Thymus (tissue), 11 donors: ENCODE results near the gene HIGD1A. TPM values are rescaled to one million over a fixed set of nuclear protein-coding genes. Genes with fewer than 3 reads are reported as not detected.

ENCODE experiments used
- DNase-seq, 9 donors: peaks; one replicate each; pipeline ENCODE4 v3.0.0-alpha.2; 2013; ENCODE audit warnings: low spot score in 9 of 9, low read depth in 6 of 9, missing footprints in 1 of 9
- H3K27ac ChIP-seq, 2 donors: one replicate each; pipeline ENCODE4 v1.5.1; 2013; ENCODE audit warnings: control low read depth in 1 of 2, low read depth in 1 of 2, low read length in 1 of 2, mild to moderate bottlenecking in 1 of 2, moderate library complexity in 1 of 2
- H3K27me3 ChIP-seq, 2 donors: one replicate each; pipeline ENCODE4 v1.5.1; 2013; ENCODE audit warnings: low read length in 1 of 2; ENCODE audit not compliant: control insufficient read depth in 2 of 2, insufficient read depth in 1 of 2
- H3K36me3 ChIP-seq, 2 donors: one replicate each; pipeline ENCODE4 v1.5.1; 2013; ENCODE audit warnings: low read length in 1 of 2, mild to moderate bottlenecking in 1 of 2, moderate library complexity in 1 of 2; ENCODE audit not compliant: control insufficient read depth in 2 of 2, insufficient read depth in 2 of 2
- H3K4me1 ChIP-seq, 2 donors: one replicate each; pipeline ENCODE4 v1.5.1; 2013; ENCODE audit warnings: low read length in 2 of 2; ENCODE audit not compliant: control insufficient read depth in 2 of 2, insufficient read depth in 2 of 2
- H3K4me3 ChIP-seq, 2 donors: one replicate each; pipeline ENCODE4 v1.5.1; 2013; ENCODE audit warnings: low read length in 2 of 2, control low read depth in 1 of 2, mild to moderate bottlenecking in 1 of 2
- H3K9me3 ChIP-seq, 2 donors: one replicate each; pipeline ENCODE4 v1.5.1; 2013; ENCODE audit warnings: low read length in 1 of 2, mild to moderate bottlenecking in 1 of 2; ENCODE audit not compliant: control insufficient read depth in 2 of 2, insufficient read depth in 1 of 2
- WGBS: extraction: QIAGEN DNeasy Blood & Tissue Kit; methylation state at CpG from one replicate; pipeline ENCODE4 v1.1.7; 2013; 5-methylcytosine and 5-hydroxymethylcytosine counted together
- polyA plus RNA-seq: library from polyadenylated mRNA; stranded (reverse); fragments of 200-250 nt; gene quantifications from one replicate; pipeline ENCODE4 v1.2.3, GENCODE V29; 2013
- total RNA-seq: library from RNA; stranded (reverse); fragments of 120-200 nt; gene quantifications from one replicate; pipeline ENCODE4 v1.2.4, GENCODE V29; 2013
- donor health status: healthy.

Gene HIGD1A
- total and polyA plus RNA-seq, 2 donors: 82.9 to 155 TPM

DNA sequence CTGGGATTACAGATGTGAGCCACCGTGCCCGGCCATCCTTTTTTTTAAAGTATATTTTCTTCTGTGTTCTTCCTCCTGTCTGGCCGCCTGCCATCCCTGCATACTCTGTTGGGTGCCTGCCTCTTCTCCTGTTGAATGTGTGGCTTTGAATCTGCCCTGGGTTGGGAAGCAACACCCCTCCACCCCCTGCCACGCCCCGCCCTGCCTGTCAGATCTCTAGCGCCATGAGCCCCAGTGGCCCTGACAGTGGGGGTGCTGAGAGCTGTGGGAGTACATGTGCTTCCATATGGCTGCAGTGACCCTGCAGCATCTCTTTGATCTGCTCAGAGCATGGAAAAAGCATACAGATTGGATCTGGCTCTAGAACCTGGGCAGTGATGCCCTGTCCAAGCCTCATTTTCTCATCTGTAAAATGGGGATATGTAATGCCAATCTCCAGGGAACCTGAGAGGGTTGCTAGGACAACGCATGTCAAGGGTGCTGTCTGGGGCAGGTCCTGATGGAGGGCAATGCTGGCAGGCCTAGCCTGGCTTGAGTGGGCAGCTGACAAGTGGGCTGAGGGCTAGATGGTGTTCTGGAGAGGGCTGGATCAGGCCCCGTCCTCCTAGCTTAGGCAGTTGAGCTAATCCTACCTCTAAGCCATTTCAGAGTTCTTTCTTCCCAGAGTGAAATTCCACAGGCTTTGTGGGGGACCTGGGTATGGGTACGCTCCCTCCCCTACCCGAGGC, 55.1 kb downstream of the HIGD1A start:
- DNase-seq: no peak
- 98% methylated on average over 10 of the region's 10 CpGs for WGBS

GRCh38 chr3:42747581-42747980, 56.7 kb downstream of the HIGD1A start:
- no peak overlapping the region for H3K27ac ChIP-seq
- no peaks in the 10 kb centered on the region for H3K36me3 ChIP-seq
- WGBS: 71% methylated on average over 6 of the region's 6 CpGs
- H3K4me3 ChIP-seq: no peak overlapping the region
- H3K27me3 ChIP-seq: no peaks in the 10 kb centered on the region
- H3K4me1 ChIP-seq: peaks cover 0 to 5% of the 10 kb centered on the region in 2 donors
- peak in 1 of 9 donors; percentile 5 for DNase-seq
- H3K9me3 ChIP-seq: no peaks in the 10 kb centered on the region

More for the DNA sequence above, 55.1 kb downstream of the HIGD1A start:
- Histone ChIP-seq H3K9me3 (no peaks in the 10 kb centered on the region), H3K27me3 (no peaks in the 10 kb centered on the region), H3K36me3 (no peaks in the 10 kb centered on the region), H3K27ac (no peak overlapping the region), H3K4me1 (peaks cover 0 to 5% of the 10 kb centered on the region in 2 donors), H3K4me3 (no peak overlapping the region)

DNA sequence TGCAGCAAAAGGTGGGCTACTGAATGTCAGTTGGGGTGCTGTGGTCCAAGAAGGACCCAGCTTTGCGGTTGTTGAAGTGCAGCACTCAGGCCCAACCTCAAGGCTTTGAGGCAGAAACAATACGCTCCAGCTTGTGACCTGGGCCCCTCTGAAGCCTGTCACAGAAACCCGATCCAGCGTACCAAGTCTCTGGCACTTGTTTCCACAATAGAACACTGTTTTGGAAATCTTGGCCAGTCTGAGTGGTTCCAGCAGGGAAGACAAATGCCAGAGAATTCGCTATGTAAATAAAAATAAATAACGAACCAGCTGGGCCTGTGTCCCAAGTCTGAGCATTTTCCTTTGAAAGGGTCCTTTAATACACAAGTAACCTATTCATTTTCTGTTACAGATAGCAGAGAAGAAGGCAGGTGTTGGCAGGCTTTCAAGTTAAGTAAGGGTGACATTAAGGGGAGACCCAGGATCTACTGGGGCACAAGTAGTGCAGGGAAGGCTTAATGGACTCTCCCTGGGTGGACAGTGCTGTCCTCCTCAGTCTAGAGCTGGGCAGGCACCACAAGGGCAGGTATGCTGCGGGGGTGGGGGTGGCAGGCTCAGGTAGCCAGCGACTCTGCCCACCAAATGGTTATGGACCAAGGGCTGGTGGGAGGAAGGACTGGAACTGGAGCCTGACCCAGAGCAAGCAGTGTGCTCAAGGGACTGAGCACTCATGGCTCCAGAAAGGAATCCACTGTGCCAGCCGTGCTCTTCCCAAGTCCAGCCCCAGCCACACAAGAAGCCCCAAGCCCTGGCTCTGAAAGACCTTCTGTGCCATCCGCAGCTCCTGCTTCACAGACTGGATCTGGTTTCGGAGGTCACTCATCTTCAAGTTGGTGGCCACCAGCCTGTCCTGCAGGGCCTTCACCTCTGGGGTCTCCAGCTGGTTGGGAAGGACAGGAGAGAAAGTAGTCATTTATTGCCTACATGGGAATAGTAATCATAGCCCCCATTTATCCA, 57.5 kb downstream of the HIGD1A start:
- 95% methylated on average over 11 of the region's 11 CpGs for WGBS
- DNase-seq: no peak
- Histone ChIP-seq H3K27me3 (no peaks in the 10 kb centered on the region), H3K4me3 (no peak overlapping the region), H3K27ac (no peak overlapping the region), H3K36me3 (no peaks in the 10 kb centered on the region), H3K9me3 (no peaks in the 10 kb centered on the region), H3K4me1 (peaks cover 0 to 5% of the 10 kb centered on the region in 2 donors)

GRCh38 chr3:42745776-42746454, 58.4 kb downstream of the HIGD1A start:
- no peaks in the 10 kb centered on the region for H3K27me3 ChIP-seq
- no peak for DNase-seq
- 91% methylated on average over 8 of the region's 8 CpGs for WGBS
- H3K4me3 ChIP-seq: no peak overlapping the region
- peaks cover 0 to 5% of the 10 kb centered on the region in 2 donors for H3K4me1 ChIP-seq
- no peaks in the 10 kb centered on the region for H3K36me3 ChIP-seq
- H3K9me3 ChIP-seq: no peaks in the 10 kb centered on the region
- no peak overlapping the region for H3K27ac ChIP-seq

DNA sequence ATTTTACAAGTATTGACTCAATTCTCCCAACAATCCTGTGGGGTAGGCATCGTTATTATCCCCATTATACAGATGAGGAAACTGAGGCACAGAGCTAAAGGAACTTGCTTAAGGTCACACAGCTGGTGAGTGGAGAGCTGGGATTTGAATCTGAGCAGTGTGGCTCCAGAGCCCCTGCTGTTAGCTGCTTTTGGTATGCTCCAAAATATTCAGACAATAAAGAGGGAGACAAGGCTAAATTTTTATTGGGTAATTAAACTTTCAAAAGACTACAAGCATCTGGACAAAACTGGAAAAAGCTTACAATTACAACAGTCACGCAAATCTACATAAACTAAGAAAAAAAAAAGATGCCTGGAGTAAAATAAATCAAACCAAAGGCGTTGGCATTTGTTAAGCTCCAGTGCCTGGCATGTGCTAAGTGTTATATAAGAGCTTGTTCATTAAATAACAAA, 59.0 kb downstream of the HIGD1A start:
- no peak for DNase-seq
- no peaks in the 10 kb centered on the region for H3K36me3 ChIP-seq
- H3K27me3 ChIP-seq: no peaks in the 10 kb centered on the region
- 95% methylated on average over 3 of the region's 3 CpGs for WGBS
- peaks cover 0 to 5% of the 10 kb centered on the region in 2 donors for H3K4me1 ChIP-seq
- no peaks in the 10 kb centered on the region for H3K9me3 ChIP-seq
- no peak overlapping the region for H3K4me3 ChIP-seq
- no peak overlapping the region for H3K27ac ChIP-seq

DNA sequence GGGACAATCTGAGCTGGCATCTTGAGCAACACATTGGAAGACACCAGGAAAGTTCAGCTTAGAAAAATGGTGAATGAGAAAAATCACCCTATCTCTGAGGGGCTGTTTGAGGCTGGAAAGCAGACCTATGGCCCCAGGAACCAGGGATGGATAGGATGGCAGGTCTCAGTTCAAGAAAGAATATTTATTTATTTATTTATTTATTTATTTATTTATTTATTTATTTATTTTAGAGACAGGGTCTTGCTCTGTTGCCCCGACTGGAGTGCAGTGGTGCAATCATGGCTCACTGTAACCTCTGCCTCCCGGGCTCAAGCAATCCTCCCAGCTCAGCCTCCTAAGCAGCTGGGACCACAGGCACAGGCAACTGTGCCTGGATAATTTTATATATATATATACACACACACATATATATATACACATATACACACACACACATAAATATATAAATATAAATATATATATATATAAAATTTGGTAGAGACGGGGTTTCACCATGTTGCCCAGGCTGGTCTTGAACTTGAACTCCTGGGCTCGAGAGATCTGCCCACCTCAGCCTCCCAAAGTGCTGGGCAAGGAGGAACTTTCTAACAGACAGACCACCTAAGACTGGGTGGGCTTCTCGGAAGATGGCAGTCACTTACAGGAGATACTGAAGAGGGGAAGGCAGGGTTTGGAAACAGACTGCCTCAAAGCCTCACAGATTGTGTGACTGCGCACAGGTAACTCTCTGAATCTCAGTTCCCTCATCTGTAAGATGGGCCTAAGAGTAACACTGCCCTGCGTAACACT, 60.9 kb downstream of the HIGD1A start:
- H3K4me3 ChIP-seq: no peak overlapping the region
- peaks cover 0 to 5% of the 10 kb centered on the region in 2 donors for H3K4me1 ChIP-seq
- no peaks in the 10 kb centered on the region for H3K36me3 ChIP-seq
- no peaks in the 10 kb centered on the region for H3K9me3 ChIP-seq
- 98% methylated on average over 7 of the region's 7 CpGs for WGBS
- no peaks in the 10 kb centered on the region for H3K27me3 ChIP-seq
- no peak overlapping the region for H3K27ac ChIP-seq
- no peak for DNase-seq

GRCh38 chr3:42742688-42743087, 61.6 kb downstream of the HIGD1A start:
- no peak overlapping the region for H3K27ac ChIP-seq
- no peak overlapping the region for H3K4me3 ChIP-seq
- no peaks in the 10 kb centered on the region for H3K36me3 ChIP-seq
- DNase-seq: no peak
- no peaks in the 10 kb centered on the region for H3K9me3 ChIP-seq
- WGBS: 95% methylated on average over 9 of the region's 9 CpGs
- peaks cover 0 to 5% of the 10 kb centered on the region in 2 donors for H3K4me1 ChIP-seq
- no peaks in the 10 kb centered on the region for H3K27me3 ChIP-seq

- Histone ChIP-seq H3K27me3 (no peaks in the 10 kb centered on the region), H3K36me3 (no peaks in the 10 kb centered on the region), H3K9me3 (no peaks in the 10 kb centered on the region), H3K27ac (no peak overlapping the region), H3K4me1 (peaks cover 0 to 5% of the 10 kb centered on the region in 2 donors), H3K4me3 (no peak overlapping the region)
- no peak for DNase-seq
- 95% methylated on average over 4 of the region's 4 CpGs for WGBS
Measured at GRCh38 chr3:42742259-42742658, 62.0 kb downstream of the HIGD1A start.
